IMR-90 (cell line): ENCODE data around the gene OR9A2.

Experiments used
- POLR2A ChIP-seq: IDR thresholded peaks from 2 replicates; pipeline ENCODE4 v1.6.1; 2012; ENCODE audit warnings: mild to moderate bottlenecking, low read depth, low read length
- TF ChIP-seq, protein P1 (sequence below): conservative IDR thresholded peaks from 2 replicates; pipeline ENCODE4 v1.5.1; 2012; ENCODE audit warnings: mild to moderate bottlenecking, low read depth, low read length, improper control_type of control experiment

DNA sequence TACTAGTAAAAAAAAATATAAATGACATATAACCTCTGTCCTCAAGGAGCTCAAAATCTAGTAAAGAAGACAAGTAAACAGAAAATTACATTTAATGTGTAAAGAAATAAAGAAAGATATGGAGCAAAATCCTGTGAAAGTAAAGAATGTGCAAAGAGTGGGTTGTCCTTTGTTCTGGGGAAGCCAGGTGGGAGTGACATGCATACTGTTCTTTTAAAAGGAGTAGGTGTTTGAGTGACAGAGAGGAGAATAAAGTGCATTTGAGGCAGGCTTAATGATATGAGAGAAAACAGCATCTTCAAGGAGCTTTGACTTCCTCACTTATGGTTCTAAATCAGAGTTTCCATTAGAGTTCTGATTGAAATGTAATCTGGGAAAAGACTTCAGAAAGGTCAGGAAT, 47.2 kb upstream of the OR9A2 start:
- no peak for TF ChIP-seq POLR2A
- TF ChIP-seq, protein P1, sequence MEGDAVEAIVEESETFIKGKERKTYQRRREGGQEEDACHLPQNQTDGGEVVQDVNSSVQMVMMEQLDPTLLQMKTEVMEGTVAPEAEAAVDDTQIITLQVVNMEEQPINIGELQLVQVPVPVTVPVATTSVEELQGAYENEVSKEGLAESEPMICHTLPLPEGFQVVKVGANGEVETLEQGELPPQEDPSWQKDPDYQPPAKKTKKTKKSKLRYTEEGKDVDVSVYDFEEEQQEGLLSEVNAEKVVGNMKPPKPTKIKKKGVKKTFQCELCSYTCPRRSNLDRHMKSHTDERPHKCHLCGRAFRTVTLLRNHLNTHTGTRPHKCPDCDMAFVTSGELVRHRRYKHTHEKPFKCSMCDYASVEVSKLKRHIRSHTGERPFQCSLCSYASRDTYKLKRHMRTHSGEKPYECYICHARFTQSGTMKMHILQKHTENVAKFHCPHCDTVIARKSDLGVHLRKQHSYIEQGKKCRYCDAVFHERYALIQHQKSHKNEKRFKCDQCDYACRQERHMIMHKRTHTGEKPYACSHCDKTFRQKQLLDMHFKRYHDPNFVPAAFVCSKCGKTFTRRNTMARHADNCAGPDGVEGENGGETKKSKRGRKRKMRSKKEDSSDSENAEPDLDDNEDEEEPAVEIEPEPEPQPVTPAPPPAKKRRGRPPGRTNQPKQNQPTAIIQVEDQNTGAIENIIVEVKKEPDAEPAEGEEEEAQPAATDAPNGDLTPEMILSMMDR = no peak
